H1 (cell line): ENCODE measurements around the gene FAM43B. TPM values are rescaled to one million over a fixed set of nuclear protein-coding genes. Genes with fewer than 3 reads are reported as not detected.

ENCODE experiments used
- CTCF ChIA-PET: fragments of 300-600 bp; sonication (Branson Sonifier 250); formaldehyde crosslinking; loops from one replicate; lab custom pipeline; 2021; ENCODE audit not compliant: partially characterized antibody; lab: Charles Lee
- POLR2A ChIA-PET: fragments of 300-600 bp; sonication (Branson Sonifier 250); formaldehyde crosslinking; loops from one replicate; lab custom pipeline; 2021; ENCODE audit warnings: inconsistent platforms; ENCODE audit not compliant: partially characterized antibody; lab: Charles Lee
- DNase-seq, 2 experiments: peaks; one replicate each; pipeline versions ENCODE4 v3.0.0 to v3.0.0-alpha.2; 2010 to 2022; ENCODE audit warnings: low spot score in 2 of 2, low read depth in 1 of 2, mixed read lengths in 1 of 2
- FAIRE-seq: peaks from 2 replicates; lab custom pipeline; 2011; peaks lifted over from hg19 to GRCh38; lab: Jason Lieb, UNC
- H2AFZ ChIP-seq: 2 replicates; pipeline ENCODE4 v1.8.1; 2012; ENCODE audit warnings: low read length, inconsistent platforms
- H2AK5ac ChIP-seq: 2 replicates; pipeline ENCODE4 v1.6.1; 2013; ENCODE audit warnings: low read depth, low read length
- H2BK120ac ChIP-seq: replicated peaks from 2 replicates; pipeline ENCODE3; 2013; ENCODE audit warnings: low read depth, low read length, inconsistent platforms
- H2BK12ac ChIP-seq: 2 replicates; pipeline ENCODE4 v1.6.1; 2013; ENCODE audit warnings: low read depth, low read length
- H2BK15ac ChIP-seq: 2 replicates; pipeline ENCODE4 v1.6.1; 2013; ENCODE audit warnings: low read length
- H2BK20ac ChIP-seq: 2 replicates; pipeline ENCODE4 v1.6.1; 2013; ENCODE audit warnings: low read length
- H2BK5ac ChIP-seq: 2 replicates; pipeline ENCODE4 v1.6.1; 2013; ENCODE audit warnings: low read depth, low read length
- H3K14ac ChIP-seq: 2 replicates; pipeline ENCODE4 v1.6.1; 2013; ENCODE audit warnings: inconsistent platforms; ENCODE audit not compliant: insufficient read length
- H3K18ac ChIP-seq: 2 replicates; pipeline ENCODE4 v1.6.1; 2013; ENCODE audit warnings: low read length; ENCODE audit errors: extremely low read depth
- H3K23ac ChIP-seq: 2 replicates; pipeline ENCODE4 v1.6.1; 2013; ENCODE audit warnings: inconsistent platforms; ENCODE audit not compliant: insufficient read length
- H3K23me2 ChIP-seq: 2 replicates; pipeline ENCODE4 v1.6.1; 2013; ENCODE audit warnings: low read depth, low read length
- H3K27ac ChIP-seq: 2 replicates; pipeline ENCODE4 v1.6.1; 2011; ENCODE audit warnings: low read depth, low read length, inconsistent platforms
- H3K27me3 ChIP-seq, 4 experiments: replicated peaks in 1 of 4; 1 replicate in 1 of 4; 2 replicates in 3 of 4; pipeline versions ENCODE4 v1.6.1 to v1.8.1; 2011 to 2013; ENCODE audit warnings: low read length in 3 of 4, mild to moderate bottlenecking in 3 of 4, inconsistent platforms in 2 of 4, mixed read lengths in 2 of 4, moderate library complexity in 1 of 4; ENCODE audit not compliant: control insufficient read depth in 3 of 4, insufficient read depth in 3 of 4; ENCODE audit errors: extremely low read depth in 1 of 4
- H3K36me3 ChIP-seq, 4 experiments: 2 replicates each; pipeline versions ENCODE4 v1.6.1 to v1.8.1; 2011 to 2013; ENCODE audit warnings: mild to moderate bottlenecking in 4 of 4, low read length in 3 of 4, moderate library complexity in 2 of 4, control low read depth in 1 of 4, inconsistent platforms in 1 of 4; ENCODE audit not compliant: insufficient read depth in 4 of 4, control insufficient read depth in 2 of 4
- H3K4ac ChIP-seq: replicated peaks from 2 replicates; pipeline ENCODE3; 2013; ENCODE audit warnings: low read length, low read depth, mixed read lengths, inconsistent platforms; ENCODE audit not compliant: insufficient read length
- H3K4me1 ChIP-seq, 4 experiments: replicated peaks in 1 of 4; 1 replicate in 1 of 4; 2 replicates in 3 of 4; pipeline versions ENCODE4 v1.6.1 to v1.8.1; 2011 to 2013; ENCODE audit warnings: low read length in 3 of 4, inconsistent platforms in 2 of 4, mixed read lengths in 1 of 4; ENCODE audit not compliant: insufficient read depth in 4 of 4, control insufficient read depth in 3 of 4
- H3K4me2 ChIP-seq, 2 experiments: 2 replicates each; pipeline versions ENCODE4 v1.6.1 to v1.8.1; 2011 to 2013; ENCODE audit warnings: low read depth in 2 of 2, low read length in 2 of 2, control low read depth in 1 of 2, inconsistent platforms in 1 of 2, mild to moderate bottlenecking in 1 of 2; ENCODE audit not compliant: insufficient read depth in 1 of 2
- H3K4me3 ChIP-seq, 4 experiments: fragments of 200-600, 300-600 bp in 1 of 4; sonication (generic), shearing (Covaris generic), sonication (Bioruptor Twin) in 1 of 4; 2 replicates each; pipeline versions ENCODE4 v1.5.1 to v1.8.1; 2011 to 2016; ENCODE audit warnings: low read length in 4 of 4, low read depth in 3 of 4, control low read depth in 2 of 4, inconsistent platforms in 2 of 4, mild to moderate bottlenecking in 2 of 4, mixed read lengths in 1 of 4, moderate library complexity in 1 of 4; ENCODE audit not compliant: insufficient read depth in 2 of 4; ENCODE audit errors: extremely low read depth in 1 of 4
- H3K56ac ChIP-seq: replicated peaks from 2 replicates; pipeline ENCODE3; 2013; ENCODE audit warnings: low read depth, mild to moderate bottlenecking, mixed read lengths, low read length, inconsistent platforms; ENCODE audit not compliant: insufficient read length
- H3K79me1 ChIP-seq: 2 replicates; pipeline ENCODE4 v1.6.1; 2013; ENCODE audit warnings: low read depth, low read length, control low read depth
- H3K79me2 ChIP-seq, 2 experiments: 2 replicates each; pipeline versions ENCODE4 v1.6.1 to v1.8.1; 2012 to 2013; ENCODE audit warnings: low read length in 2 of 2, mild to moderate bottlenecking in 2 of 2, inconsistent platforms in 1 of 2; ENCODE audit not compliant: insufficient read depth in 2 of 2, control insufficient read depth in 1 of 2
- H3K9ac ChIP-seq, 4 experiments: replicated peaks in 1 of 4; 1 replicate in 1 of 4; 2 replicates in 3 of 4; pipeline versions ENCODE4 v1.6.1 to v1.8.1; 2011 to 2013; ENCODE audit warnings: low read depth in 3 of 4, low read length in 3 of 4, control low read depth in 2 of 4, mild to moderate bottlenecking in 2 of 4, moderate library complexity in 2 of 4, inconsistent platforms in 1 of 4; ENCODE audit errors: extremely low read depth in 1 of 4
- H3K9me3 ChIP-seq, 2 experiments: 2 replicates each; pipeline versions ENCODE4 v1.6.1 to v1.8.1; 2012 to 2013; ENCODE audit warnings: mild to moderate bottlenecking in 2 of 2, moderate library complexity in 2 of 2, control low read depth in 1 of 2, inconsistent platforms in 1 of 2, low read depth in 1 of 2, low read length in 1 of 2, mixed read lengths in 1 of 2; ENCODE audit not compliant: insufficient read depth in 2 of 2
- H4K20me1 ChIP-seq, 2 experiments: replicated peaks in 1 of 2; 2 replicates each; pipeline versions ENCODE3 to v1.8.1; 2011 to 2013; ENCODE audit warnings: inconsistent platforms in 2 of 2, low read length in 2 of 2, mild to moderate bottlenecking in 1 of 2; ENCODE audit not compliant: insufficient read depth in 2 of 2, control insufficient read depth in 1 of 2
- H4K5ac ChIP-seq: 2 replicates; pipeline ENCODE4 v1.6.1; 2013; ENCODE audit warnings: low read length, low read depth, mixed read lengths, inconsistent platforms; ENCODE audit not compliant: insufficient read length
- H4K8ac ChIP-seq: 2 replicates; pipeline ENCODE4 v1.8.0; 2013; ENCODE audit warnings: mild to moderate bottlenecking, moderate library complexity, low read length, inconsistent platforms; ENCODE audit not compliant: insufficient read depth; ENCODE audit errors: extremely low read depth
- H4K91ac ChIP-seq: replicated peaks from 2 replicates; pipeline ENCODE3; 2013; ENCODE audit warnings: low read length, mixed read lengths, inconsistent platforms; ENCODE audit not compliant: insufficient read length
- SIN3A ChIP-seq, 2 experiments: IDR thresholded peaks in 1 of 2; conservative IDR thresholded peaks in 1 of 2; 2 replicates each; pipeline ENCODE4 v1.6.1; 2011 to 2012; ENCODE audit warnings: low read length in 2 of 2, improper control_type of control experiment in 1 of 2, low read depth in 1 of 2, mild to moderate bottlenecking in 1 of 2
- WGBS, 2 experiments: shearing (Covaris generic) in 1 of 2; methylation state at CpG; one replicate each; pipeline versions ENCODE4 v1.1.6 to v1.1.7; 2013 to 2015; ENCODE audit warnings: low lambda C conversion rate in 2 of 2, mixed read lengths in 2 of 2, inconsistent platforms in 1 of 2, low coverage in 1 of 2, missing lambda C conversion rate in 1 of 2; ENCODE audit not compliant: insufficient replicate concordance in 2 of 2, insufficient coverage in 1 of 2, insufficient read length in 1 of 2; ENCODE audit errors: extremely low coverage in 1 of 2, missing lambda C conversion rate in 1 of 2; 5-methylcytosine and 5-hydroxymethylcytosine counted together
- polyA plus RNA-seq, 7 experiments: library from polyadenylated mRNA; depleted of rRNA in 3 of 7; stranded (reverse) in 5 of 7; unstranded in 2 of 7; fragments of >200 nt in 5 of 7; fragments of 200-250 nt in 2 of 7; gene quantifications; 1 replicate in 5 of 7; 2 replicates in 1 of 7; 4 replicates in 1 of 7; pipeline versions ENCODE4 v1.2.1 to v1.2.3, GENCODE V29; 2011 to 2013; ENCODE audit warnings: missing spikeins in 2 of 7, mixed read lengths in 2 of 7
- total RNA-seq: library from RNA; stranded (reverse); fragmentation: NEBNext Ultra II Directional; extraction: Animal tissue kit (Norgen Biotek cat#: 25700); gene quantifications from 2 replicates; pipeline ENCODE4 v1.2.1, GENCODE V29; 2021

The FAM43B gene
- total and polyA plus RNA-seq, 2 of the 8 experiments (the other 6 are each of a cell fraction or from before 2014, with no cell fraction given): 0.88 to 2.2 TPM

GRCh38 chr1:20534659-20535417 is 17.5 kb upstream of the FAM43B start:
- Histone ChIP-seq H3K4me2 (no peak overlapping the region), H3K27ac (no peak overlapping the region)
- TF ChIP-seq SIN3A (conservative IDR thresholded peaks at IDR 0.05 in 1 of 2, IDR thresholded peaks at IDR 0.05 in 1 of 2; ENCODE audit: low read depth in 1 of 2, low read length in 2 of 2): no peak
- TF ChIP-seq, all 59 proteins: peak for 0
- no peaks in the 10 kb centered on the region for H3K79me2 ChIP-seq
- H4K20me1 ChIP-seq: peaks cover 0 to 1% of the 10 kb centered on the region in 2 experiments
- H3K36me3 ChIP-seq: no peaks in the 10 kb centered on the region
- H4K8ac ChIP-seq: no peak overlapping the region
- H3K23me2 ChIP-seq: no peaks in the 10 kb centered on the region
- H2BK120ac ChIP-seq: no peak overlapping the region
- ChIA-PET CTCF (interaction anchor here (0.5 to 1.6 kb wide), 11 partner anchors 9 to 347 kb away, joined by 3 to 4 read pairs (median 4); no protein-coding TSS in a partner anchor), POLR2A (interaction anchor here (1.2 kb wide), 1 partner anchor 27 kb away, joined by 3 read pairs; the partner anchor contains the start of gene MUL1)
- no peak overlapping the region for H4K5ac ChIP-seq
- no peak overlapping the region for H2BK15ac ChIP-seq
- no peaks in the 10 kb centered on the region for H3K4me1 ChIP-seq
- H3K18ac ChIP-seq: no peak overlapping the region
- FAIRE-seq (no peak), DNase-seq (no peak)
- no peak overlapping the region for H3K9ac ChIP-seq
- H3K23ac ChIP-seq: no peak overlapping the region
- no peak overlapping the region for H2BK20ac ChIP-seq
- H2BK5ac ChIP-seq: no peak overlapping the region
- 80% methylated on average over 12 of the region's 12 CpGs; no CpG with 5 or more reads in 1 of the 2 experiments for WGBS, 2 experiments
- no peak overlapping the region for H3K14ac ChIP-seq
- no peak overlapping the region for H3K56ac ChIP-seq
- no peak overlapping the region for H2AFZ ChIP-seq
- no peaks in the 10 kb centered on the region for H3K79me1 ChIP-seq
- peaks cover 0 to 6% (median 0%) of the 10 kb centered on the region in 4 experiments; a peak in 4 of 7 replicates for H3K27me3 ChIP-seq
- no peak overlapping the region for H4K91ac ChIP-seq
- no peak overlapping the region for H3K4ac ChIP-seq
- H2BK12ac ChIP-seq: no peak overlapping the region
- H3K4me3 ChIP-seq: no peak overlapping the region
- no peak overlapping the region for H2AK5ac ChIP-seq
- no peaks in the 10 kb centered on the region for H3K9me3 ChIP-seq
